Endothelial cell of umbilical vein (primary cell): ENCODE results near the gene MGAT4D.

ENCODE experiments used
- EZH2 ChIP-seq: IDR thresholded peaks from 2 replicates; pipeline ENCODE4 v1.6.1; 2012; ENCODE audit warnings: borderline replicate concordance, low read depth, mild to moderate bottlenecking, moderate library complexity, low read length, inconsistent platforms; ENCODE audit not compliant: severe bottlenecking
- GATA2 ChIP-seq: IDR thresholded peaks from 2 replicates; pipeline ENCODE4 v1.7.0; 2011; ENCODE audit warnings: low read depth, mild to moderate bottlenecking, moderate library complexity, mixed read lengths, low read length; ENCODE audit not compliant: insufficient read length, insufficient read depth
- POLR2A ChIP-seq: IDR thresholded peaks from 2 replicates; pipeline ENCODE4 v1.6.1; 2012; ENCODE audit warnings: low read depth, mild to moderate bottlenecking, control low read depth, low read length

DNA sequence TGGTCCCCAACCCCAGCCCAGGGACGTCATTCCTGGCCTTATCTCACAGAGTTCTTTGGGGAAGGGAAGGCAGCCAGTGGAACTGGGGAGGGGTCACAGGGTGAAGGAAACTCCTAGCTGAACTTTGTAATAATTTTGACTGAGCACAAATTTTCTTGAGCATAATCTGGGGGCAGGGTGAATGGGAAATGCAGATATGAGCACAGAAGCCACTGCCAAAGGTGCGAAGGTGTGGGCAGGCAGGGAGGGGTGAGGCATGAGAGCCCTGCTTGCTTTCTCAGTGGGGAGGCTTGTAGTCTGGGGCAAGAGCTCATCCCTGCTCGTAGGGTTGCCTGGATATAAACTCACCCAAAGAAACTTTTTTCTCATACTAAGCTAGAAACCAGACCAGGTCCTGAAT lies 34.9 kb downstream of the MGAT4D start:
- TF ChIP-seq EZH2 (no peak), POLR2A (no peak), GATA2 (no peak)
